SH-SY5Y (cell line): ENCODE data around the gene TNS1.

Experiments used
- GATA2 ChIP-seq: IDR thresholded peaks from 2 replicates; pipeline ENCODE4 v1.6.1; 2011; ENCODE audit warnings: mild to moderate bottlenecking, low read depth, low read length
- GATA3 ChIP-seq: IDR thresholded peaks from 2 replicates; pipeline ENCODE4 v1.6.1; 2011; ENCODE audit warnings: low read depth, mild to moderate bottlenecking, low read length, moderate library complexity

- no peak for TF ChIP-seq GATA2
- no peak for TF ChIP-seq GATA3
Measured at GRCh38 chr2:217801115-217801531, 201.7 kb downstream of the TNS1 start.
